NCI-H446 treated with DMSO at 0.1 percent for 48 hours (cell line): ENCODE measurements around the gene DMD.
"Not testable (repeated sequence)": the region's sequence is repeated elsewhere in the genome, so short reads cannot be mapped to it uniquely, and the experiment has no call there.

Experiments used
- DNase-seq: peaks from one replicate; lab custom pipeline; 2025; lab: John Stamatoyannopoulos, UW

Gene DMD

DNA sequence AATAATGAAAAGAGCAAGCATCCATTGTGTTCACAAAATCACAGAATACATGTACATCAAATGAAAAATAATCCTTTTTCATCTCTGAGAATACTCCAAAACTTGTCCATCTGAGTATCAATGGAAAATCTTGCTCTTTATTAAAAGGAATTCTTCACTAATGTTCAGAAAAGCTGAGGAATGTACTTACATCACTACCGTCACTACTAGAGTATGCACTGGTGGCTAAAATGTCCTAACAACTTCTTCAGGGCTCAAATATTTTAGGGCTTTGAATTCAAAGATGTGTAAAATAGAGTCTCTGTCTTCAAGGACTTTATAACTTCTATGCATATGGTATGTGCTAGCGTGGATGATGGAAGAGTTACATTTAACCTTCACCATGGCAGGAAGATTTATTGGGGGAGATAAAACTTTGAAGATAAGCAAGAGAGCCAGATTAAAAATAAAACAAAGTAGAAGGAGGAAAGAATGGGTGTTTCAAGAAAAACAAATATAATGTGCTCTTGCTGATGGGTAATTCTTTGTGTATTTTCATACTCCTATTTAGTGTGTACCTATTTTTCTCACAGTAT lies 55.1 kb downstream of the DMD start:
- no peak for DNase-seq

GRCh38 chrX:33149580-33149979 lies 61.8 kb downstream of the DMD start:
- no peak for DNase-seq

GRCh38 chrX:33149085-33149484 lies 62.3 kb downstream of the DMD start:
- no peak for DNase-seq

- DNase-seq, result no peak
Observed at GRCh38 chrX:33142331-33142730, 69.0 kb downstream of the DMD start.

- DNase-seq, result no peak
Observed at GRCh38 chrX:33138677-33139249, 72.6 kb downstream of the DMD start.

DNA sequence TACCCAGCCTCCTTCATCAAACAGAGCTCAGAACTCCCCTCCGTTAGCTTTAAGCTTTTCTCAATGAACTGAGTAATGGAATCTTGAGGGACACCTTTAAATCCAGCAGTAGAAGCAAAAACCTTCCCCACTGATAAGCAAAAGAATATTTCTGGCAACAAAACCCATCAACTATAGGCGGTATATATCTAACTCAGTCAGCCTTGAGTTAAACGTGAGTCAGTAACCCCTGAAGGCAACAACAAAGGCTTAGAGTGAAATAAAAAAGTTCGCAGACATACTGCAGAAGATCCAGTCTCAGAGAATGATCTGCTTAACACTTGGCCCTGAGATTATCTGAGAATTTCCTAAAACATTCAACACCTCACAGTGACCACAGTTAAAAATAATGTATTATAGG lies 77.2 kb downstream of the DMD start:
- DNase-seq, result no peak

- DNase-seq, result no peak
Observed at GRCh38 chrX:33133320-33133719, 78.0 kb downstream of the DMD start.

- no peak for DNase-seq
Observed at GRCh38 chrX:33132569-33132968, 78.8 kb downstream of the DMD start.

DNA sequence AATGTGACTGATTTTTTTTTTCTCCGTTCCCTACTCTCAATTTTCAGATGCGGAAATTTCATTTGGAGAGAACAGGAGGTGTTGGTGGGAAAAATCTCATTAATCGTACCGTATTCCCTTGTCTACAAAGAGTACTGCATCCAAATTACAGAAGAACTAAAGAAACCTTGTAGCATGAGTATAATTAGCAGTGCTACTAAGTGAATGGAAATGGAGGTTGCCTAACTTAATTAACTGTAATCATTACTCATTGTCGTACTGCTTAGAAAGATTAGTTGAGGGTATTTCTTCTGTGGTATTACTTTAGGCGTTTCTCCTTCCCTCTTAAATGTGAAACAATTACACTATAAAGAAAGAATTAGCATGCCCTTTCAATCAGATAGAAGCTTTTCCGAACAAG lies 81.7 kb downstream of the DMD start:
- DNase-seq, result no peak

DNA sequence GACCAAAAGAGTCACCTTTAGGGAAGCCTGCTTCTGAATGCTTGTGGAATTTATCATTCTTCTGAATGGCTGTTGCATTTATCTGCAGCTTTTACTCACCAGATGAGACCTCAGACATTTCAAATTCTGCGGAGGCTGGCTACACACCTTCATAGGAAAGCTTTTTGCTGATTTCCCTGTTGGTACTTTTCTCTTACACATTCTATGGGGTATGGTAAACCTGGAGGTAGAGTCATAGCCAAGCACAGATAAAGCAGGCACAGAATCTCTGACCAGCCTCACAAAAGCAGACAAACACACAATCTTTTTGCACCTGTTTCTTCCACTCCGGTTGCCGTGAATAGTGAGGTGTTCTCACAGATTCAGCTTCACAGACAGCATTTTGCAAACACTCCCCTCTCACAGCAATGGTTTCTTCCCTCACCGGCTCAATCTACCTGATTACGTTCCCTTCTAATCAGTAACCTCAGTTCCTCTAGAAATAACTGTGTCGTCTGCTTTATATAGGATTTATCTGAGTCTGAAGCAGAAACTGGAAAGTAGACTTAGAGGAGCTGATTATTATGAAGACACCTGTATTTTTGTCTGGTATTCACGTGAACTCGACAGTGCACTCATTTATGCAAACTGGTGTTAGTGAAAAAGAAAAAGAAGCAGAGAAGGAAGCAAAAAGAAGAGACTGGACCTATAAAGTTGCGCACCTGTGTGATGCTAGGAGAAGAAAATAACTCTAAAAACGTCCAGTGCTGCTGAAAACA lies 83.1 kb downstream of the DMD start:
- no peak for DNase-seq

GRCh38 chrX:33126469-33126868 lies 84.9 kb downstream of the DMD start:
- no peak for DNase-seq

- no peak for DNase-seq
Observed at GRCh38 chrX:33109858-33110257, 101.5 kb downstream of the DMD start.

GRCh38 chrX:33106737-33107136 lies 104.6 kb downstream of the DMD start:
- DNase-seq, result no peak

DNA sequence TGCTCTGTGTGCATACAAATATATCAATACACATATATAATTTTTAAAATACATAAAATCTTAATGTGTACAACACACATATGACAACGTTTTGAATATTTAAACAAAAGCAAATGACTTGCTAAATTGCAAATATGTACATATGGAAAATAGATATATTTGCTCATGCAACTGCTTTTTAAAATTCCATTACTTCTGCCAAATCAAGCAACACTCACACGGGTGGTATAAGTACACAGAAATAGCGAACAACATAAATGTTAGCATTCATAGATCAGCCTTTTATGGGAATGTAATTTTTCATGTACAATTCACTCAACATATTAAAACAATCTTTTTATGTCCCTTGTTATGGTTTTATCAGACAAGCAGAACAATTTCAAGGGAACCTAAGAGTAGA lies 116.3 kb downstream of the DMD start:
- no peak for DNase-seq

GRCh38 chrX:33087411-33087810 lies 123.9 kb downstream of the DMD start:
- DNase-seq, result no peak

GRCh38 chrX:33086886-33087285 lies 124.5 kb downstream of the DMD start:
- DNase-seq, result no peak

DNA sequence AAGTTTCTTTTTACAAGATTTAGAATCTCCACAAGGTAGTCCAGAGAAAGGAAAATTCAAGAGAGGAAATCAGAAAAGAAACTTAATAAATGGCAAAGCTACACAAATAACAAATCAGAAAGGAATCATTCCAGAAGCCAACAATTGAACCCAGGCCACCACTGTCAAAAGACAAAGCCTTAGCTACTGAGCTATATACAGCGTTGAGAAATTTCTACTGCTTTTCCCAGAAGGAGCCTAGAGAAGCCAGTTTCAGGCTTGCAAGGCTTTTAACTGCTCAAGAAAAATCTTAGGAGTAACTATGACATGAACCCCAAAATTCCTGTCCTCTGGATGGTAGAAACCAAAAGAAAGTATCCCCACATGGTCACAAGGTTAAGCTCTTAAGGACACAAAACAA lies 129.0 kb downstream of the DMD start:
- no peak for DNase-seq

- DNase-seq, result no peak
Observed at GRCh38 chrX:33078273-33078672, 133.1 kb downstream of the DMD start.

GRCh38 chrX:33073660-33074059 lies 137.7 kb downstream of the DMD start:
- not testable (repeated sequence) for DNase-seq

DNA sequence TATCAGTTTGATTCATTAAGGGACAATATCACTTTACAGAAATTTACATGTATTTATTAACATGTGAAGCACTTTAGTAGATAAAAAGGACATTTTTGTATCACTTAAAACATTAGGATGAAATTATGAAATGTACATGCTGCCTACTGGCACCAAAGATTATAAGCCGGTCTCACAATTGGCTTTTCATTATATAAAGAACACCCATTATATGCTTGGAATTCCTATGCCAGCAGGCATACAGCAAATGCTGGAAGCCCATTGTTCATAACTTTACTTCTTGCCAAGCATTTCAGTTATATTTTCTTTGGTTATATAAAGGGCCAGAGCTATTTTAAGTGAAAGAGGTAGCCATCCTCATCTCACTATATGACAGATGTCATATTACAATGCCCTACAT lies 145.9 kb downstream of the DMD start:
- no peak for DNase-seq

GRCh38 chrX:33062041-33062440 lies 149.3 kb downstream of the DMD start:
- DNase-seq, result no peak

- DNase-seq, result no peak
Observed at GRCh38 chrX:33053001-33053400, 158.3 kb downstream of the DMD start.

DNA sequence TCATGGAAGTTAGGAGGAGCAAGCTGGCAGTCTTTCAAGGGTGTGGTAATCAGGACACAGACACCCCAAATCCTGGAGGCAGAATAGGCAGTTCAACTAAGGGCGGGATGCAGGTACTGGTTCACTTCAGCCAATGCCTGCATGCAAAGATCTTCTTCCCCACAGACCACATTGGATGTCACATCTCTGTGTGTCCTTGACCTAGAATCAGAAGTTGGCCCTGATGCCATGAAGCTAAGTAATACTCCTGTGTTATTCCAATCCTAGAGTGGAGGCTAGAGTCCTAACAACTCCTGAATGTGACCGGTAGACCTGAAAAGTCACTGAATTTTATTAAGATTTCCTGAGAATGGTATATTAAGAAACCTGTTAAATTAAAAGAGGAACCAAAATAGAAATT lies 165.5 kb downstream of the DMD start:
- DNase-seq, result no peak

DNA sequence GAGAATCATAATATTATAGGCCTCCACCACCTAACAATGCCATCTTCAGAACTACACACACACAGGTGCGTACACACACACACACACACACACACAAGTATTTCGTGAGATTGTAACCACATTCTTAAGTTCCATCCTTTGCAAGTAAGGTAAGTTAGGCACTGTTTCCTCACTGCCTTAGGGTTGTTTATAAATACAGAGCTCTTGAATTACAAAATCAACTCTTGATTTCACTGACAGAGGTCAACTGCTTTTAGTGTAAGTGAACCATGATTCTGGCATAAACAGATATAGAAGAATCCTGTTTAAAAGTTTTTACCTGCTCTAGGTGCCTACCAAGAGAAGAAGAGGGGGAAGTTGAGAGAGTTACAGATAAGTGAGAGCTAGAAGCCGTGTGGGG lies 166.1 kb downstream of the DMD start:
- no peak for DNase-seq
